Activated T-cell treated with anti-CD3 and anti-CD28 coated beads, Interleukin-2, amount 50 U/mL, for 4 hours (primary cell): ENCODE data around the gene RYR2. TPM values are rescaled to one million over a fixed set of nuclear protein-coding genes. Genes with fewer than 3 reads are reported as not detected.

Experiments used
- ATAC-seq, 2 donors: fragments of 200-7000 bp; cut with Tn5 transposase; one replicate each; pipeline ENCODE4 v1.10.0; 2021
- DNase-seq: peaks from one replicate; pipeline ENCODE4 v3.0.0-alpha.2; 2020
- H3K27me3 Mint-ChIP-seq: one replicate; pipeline ENCODE4 v1.8.0; 2021; ENCODE audit warnings: low read depth, mixed read lengths
- H3K36me3 Mint-ChIP-seq: one replicate; pipeline ENCODE4 v1.8.0; 2022; ENCODE audit warnings: mixed read lengths; ENCODE audit not compliant: insufficient read depth
- H3K4me1 Mint-ChIP-seq: one replicate; pipeline ENCODE4 v1.8.0; 2021; ENCODE audit warnings: low read depth, mixed read lengths
- H3K4me3 Mint-ChIP-seq: one replicate; pipeline ENCODE4 v1.8.0; 2021; ENCODE audit warnings: mild to moderate bottlenecking, moderate library complexity, mixed read lengths
- H3K9me3 Mint-ChIP-seq: one replicate; pipeline ENCODE4 v1.8.0; 2021; ENCODE audit warnings: mixed read lengths
- total RNA-seq, 3 donors: library from RNA; stranded (reverse); gene quantifications; one replicate each; pipeline ENCODE4 v1.2.1, GENCODE V29; 2021

RYR2 gene
- total RNA-seq, 3 donors from 2014 or later = 0.05 to 0.08 (median 0.05) TPM

GRCh38 chr1:237074371-237075117, 32.6 kb downstream of the RYR2 start:
- no peak for ATAC-seq

GRCh38 chr1:237084341-237085077, 42.5 kb downstream of the RYR2 start:
- DNase-seq = no peak
- H3K4me3 Mint-ChIP-seq = no peak overlapping the region
- ATAC-seq = no peak
- H3K27me3 Mint-ChIP-seq = peaks cover 6% of the 10 kb centered on the region
- H3K4me1 Mint-ChIP-seq = no peaks in the 10 kb centered on the region
- H3K9me3 Mint-ChIP-seq = no peaks in the 10 kb centered on the region
- no peaks in the 10 kb centered on the region for H3K36me3 Mint-ChIP-seq

More at GRCh38 chr1:237074371-237075117, 32.6 kb downstream of the RYR2 start:
- Mint-ChIP-seq H3K4me1 (no peaks in the 10 kb centered on the region), H3K9me3 (no peaks in the 10 kb centered on the region), H3K27me3 (peaks cover 3% of the 10 kb centered on the region), H3K36me3 (no peaks in the 10 kb centered on the region), H3K4me3 (no peak overlapping the region)
- no peak for DNase-seq

DNA sequence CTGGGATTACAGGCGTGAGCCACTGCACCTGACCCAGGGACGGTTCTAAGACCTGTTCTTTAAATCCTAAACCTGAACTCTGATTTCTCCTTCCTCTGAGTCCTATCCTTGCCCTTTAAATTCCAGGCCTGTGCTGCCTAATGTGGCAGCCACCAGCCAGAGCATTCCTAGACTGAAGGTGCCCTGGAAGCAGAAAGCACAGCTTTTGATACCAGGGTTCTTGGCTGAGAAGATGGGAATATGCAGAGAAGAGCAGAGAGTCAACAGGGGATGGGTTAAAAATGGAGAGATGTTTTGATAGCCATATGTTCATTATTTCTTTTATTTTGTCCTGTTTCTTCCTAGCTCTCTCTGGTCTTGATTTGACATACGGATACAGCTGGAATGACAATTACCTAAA, 49.7 kb downstream of the RYR2 start:
- peaks cover 2% of the 10 kb centered on the region for H3K27me3 Mint-ChIP-seq
- ATAC-seq = no peak
- H3K4me1 Mint-ChIP-seq = no peaks in the 10 kb centered on the region
- H3K9me3 Mint-ChIP-seq = no peaks in the 10 kb centered on the region
- H3K4me3 Mint-ChIP-seq = no peak overlapping the region
- no peak for DNase-seq
- H3K36me3 Mint-ChIP-seq = no peaks in the 10 kb centered on the region

DNA sequence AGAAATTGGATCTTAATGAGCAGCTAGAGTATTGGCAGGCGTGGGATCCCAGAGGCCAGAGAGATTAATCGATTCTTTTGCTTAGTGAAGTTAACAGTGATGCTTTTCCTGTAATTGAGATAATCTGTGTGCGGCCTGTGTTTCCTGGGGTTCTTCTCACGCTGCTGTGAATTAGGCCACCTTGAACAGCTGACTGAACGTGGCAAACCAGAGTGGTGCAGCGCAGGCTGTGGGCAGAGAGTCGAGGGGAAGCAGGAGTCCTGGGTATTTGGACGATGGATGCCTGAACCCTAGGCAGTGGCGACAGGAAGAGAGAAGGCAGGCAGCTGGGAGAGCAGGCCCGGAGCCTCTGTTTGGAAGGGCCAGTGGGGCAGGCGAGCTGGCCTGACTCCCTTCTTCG, 51.7 kb downstream of the RYR2 start:
- no peak overlapping the region for H3K4me3 Mint-ChIP-seq
- H3K36me3 Mint-ChIP-seq = no peaks in the 10 kb centered on the region
- no peaks in the 10 kb centered on the region for H3K4me1 Mint-ChIP-seq
- ATAC-seq = no peak
- H3K9me3 Mint-ChIP-seq = no peaks in the 10 kb centered on the region
- DNase-seq = no peak
- H3K27me3 Mint-ChIP-seq = peaks cover 2% of the 10 kb centered on the region

DNA sequence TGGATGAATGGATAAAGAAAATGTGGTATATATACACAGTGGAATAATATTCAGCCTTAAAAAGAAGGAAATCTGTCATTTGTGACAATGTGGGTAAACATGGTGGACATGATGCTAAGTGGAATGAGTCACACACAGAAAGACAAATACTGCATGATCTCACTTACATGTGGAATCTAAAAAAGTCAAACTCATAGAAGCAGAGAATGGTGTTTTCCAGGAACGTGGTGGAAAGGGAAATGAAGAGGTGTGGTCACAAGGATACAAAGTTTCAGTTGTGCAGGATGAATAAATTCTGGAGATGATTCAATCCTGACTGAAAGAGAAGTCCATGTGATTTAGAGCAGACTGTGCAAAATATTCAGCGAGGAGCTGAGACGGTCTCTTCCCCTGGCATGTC, 56.6 kb downstream of the RYR2 start:
- no peak overlapping the region for H3K4me3 Mint-ChIP-seq
- H3K36me3 Mint-ChIP-seq = no peaks in the 10 kb centered on the region
- H3K4me1 Mint-ChIP-seq = no peaks in the 10 kb centered on the region
- ATAC-seq (no peak), DNase-seq (no peak)
- H3K27me3 Mint-ChIP-seq = peaks cover 2% of the 10 kb centered on the region
- no peaks in the 10 kb centered on the region for H3K9me3 Mint-ChIP-seq

DNA sequence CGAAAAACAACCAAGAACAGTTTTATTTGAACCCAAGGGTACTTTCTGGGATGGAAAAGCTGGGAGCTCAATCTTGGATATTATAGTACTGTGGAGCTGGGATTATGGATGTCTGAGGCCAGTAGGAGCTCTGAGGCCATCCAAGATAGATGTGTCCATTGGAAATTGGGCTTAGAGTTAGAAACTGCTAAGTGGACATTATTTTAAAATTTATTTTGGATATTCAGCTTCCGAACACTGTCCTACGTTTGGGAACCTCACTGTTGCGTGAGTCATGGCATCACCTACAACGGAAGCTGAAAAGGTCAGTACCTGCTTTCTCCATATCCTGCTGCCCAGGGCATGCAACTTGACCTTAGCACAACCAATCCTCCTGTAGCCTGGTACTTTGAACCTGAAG, 61.0 kb downstream of the RYR2 start:
- ATAC-seq (no peak), DNase-seq (no peak)
- H3K9me3 Mint-ChIP-seq = no peaks in the 10 kb centered on the region
- no peaks in the 10 kb centered on the region for H3K36me3 Mint-ChIP-seq
- H3K27me3 Mint-ChIP-seq = peaks cover 2% of the 10 kb centered on the region
- no peak overlapping the region for H3K4me3 Mint-ChIP-seq
- no peaks in the 10 kb centered on the region for H3K4me1 Mint-ChIP-seq

GRCh38 chr1:237104096-237104495, 62.1 kb downstream of the RYR2 start:
- ATAC-seq = no peak
- no peak overlapping the region for H3K4me3 Mint-ChIP-seq
- DNase-seq = no peak
- H3K36me3 Mint-ChIP-seq = no peaks in the 10 kb centered on the region
- no peaks in the 10 kb centered on the region for H3K4me1 Mint-ChIP-seq
- no peaks in the 10 kb centered on the region for H3K9me3 Mint-ChIP-seq
- H3K27me3 Mint-ChIP-seq = peaks cover 2% of the 10 kb centered on the region

- no peak for ATAC-seq
- H3K4me3 Mint-ChIP-seq = no peak overlapping the region
- H3K27me3 Mint-ChIP-seq = peaks cover 2% of the 10 kb centered on the region
- H3K36me3 Mint-ChIP-seq = no peaks in the 10 kb centered on the region
- no peaks in the 10 kb centered on the region for H3K4me1 Mint-ChIP-seq
- DNase-seq = no peak
- no peaks in the 10 kb centered on the region for H3K9me3 Mint-ChIP-seq
Observed at GRCh38 chr1:237105826-237106225, 63.8 kb downstream of the RYR2 start.

- Mint-ChIP-seq H3K27me3 (no peaks in the 10 kb centered on the region), H3K4me3 (no peak overlapping the region), H3K9me3 (no peaks in the 10 kb centered on the region), H3K36me3 (no peaks in the 10 kb centered on the region), H3K4me1 (no peaks in the 10 kb centered on the region)
- DNase-seq (no peak), ATAC-seq (no peak)
Observed at GRCh38 chr1:237108297-237109040, 66.5 kb downstream of the RYR2 start.

- Mint-ChIP-seq H3K4me3 (no peak overlapping the region), H3K36me3 (no peaks in the 10 kb centered on the region), H3K27me3 (peaks cover 2% of the 10 kb centered on the region), H3K4me1 (no peaks in the 10 kb centered on the region), H3K9me3 (no peaks in the 10 kb centered on the region)
- no peak for DNase-seq
- no peak for ATAC-seq
Observed at GRCh38 chr1:237111807-237112206, 69.8 kb downstream of the RYR2 start.

DNA sequence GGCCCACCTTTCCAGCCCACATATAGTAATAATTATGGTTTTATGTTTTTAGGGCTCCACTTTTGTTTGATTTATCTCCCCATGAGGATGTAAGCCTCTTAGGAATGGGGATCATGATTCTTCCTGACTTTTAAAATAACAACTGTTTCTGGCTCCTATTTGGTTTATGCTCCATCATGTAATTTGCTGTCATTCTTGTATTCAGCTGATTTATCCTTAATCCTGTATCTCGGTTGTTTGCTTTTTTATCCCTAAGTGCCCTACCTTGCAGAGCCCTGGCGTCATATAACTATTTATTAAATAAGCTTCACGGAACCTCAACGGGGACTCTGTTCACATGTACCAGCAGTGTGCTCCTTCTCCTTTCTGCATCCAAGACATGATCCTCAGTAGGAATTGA, 70.7 kb downstream of the RYR2 start:
- DNase-seq (no peak), ATAC-seq (no peak)
- H3K27me3 Mint-ChIP-seq = peaks cover 2% of the 10 kb centered on the region

DNA sequence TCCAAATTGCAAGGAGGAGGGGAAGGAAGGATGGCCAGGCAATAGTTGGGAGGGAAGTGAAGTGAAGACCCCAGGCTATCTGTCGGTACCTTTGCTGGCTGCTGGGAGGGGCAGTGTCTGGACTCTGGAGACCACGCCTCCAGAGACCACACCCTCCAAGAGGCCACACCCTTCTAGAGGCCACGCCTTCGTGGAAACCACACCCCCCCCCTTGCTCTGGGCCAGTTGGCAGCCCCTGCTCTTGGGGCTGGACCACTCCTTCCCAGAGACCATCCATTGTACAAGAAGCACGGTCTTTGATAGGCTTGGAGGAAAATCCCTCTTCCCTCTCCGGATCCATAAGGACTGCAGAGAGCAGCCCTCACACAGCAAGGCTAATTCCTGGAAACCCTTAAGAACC, 73.1 kb downstream of the RYR2 start:
- Mint-ChIP-seq H3K9me3 (no peaks in the 10 kb centered on the region), H3K36me3 (no peaks in the 10 kb centered on the region), H3K4me3 (no peak overlapping the region), H3K27me3 (peaks cover 2% of the 10 kb centered on the region), H3K4me1 (no peaks in the 10 kb centered on the region)
- DNase-seq (no peak), ATAC-seq (no peak)

More for the DNA sequence above, 70.7 kb downstream of the RYR2 start:
- Mint-ChIP-seq H3K4me3 (no peak overlapping the region), H3K36me3 (no peaks in the 10 kb centered on the region), H3K4me1 (no peaks in the 10 kb centered on the region), H3K9me3 (no peaks in the 10 kb centered on the region)

GRCh38 chr1:237119091-237119490, 77.1 kb downstream of the RYR2 start:
- Mint-ChIP-seq H3K9me3 (no peaks in the 10 kb centered on the region), H3K4me1 (no peaks in the 10 kb centered on the region), H3K4me3 (no peak overlapping the region), H3K27me3 (peaks cover 2% of the 10 kb centered on the region), H3K36me3 (no peaks in the 10 kb centered on the region)
- DNase-seq = no peak
- ATAC-seq = no peak

GRCh38 chr1:237120683-237121082, 78.7 kb downstream of the RYR2 start:
- H3K4me3 Mint-ChIP-seq = no peak overlapping the region
- H3K4me1 Mint-ChIP-seq = no peaks in the 10 kb centered on the region
- no peaks in the 10 kb centered on the region for H3K36me3 Mint-ChIP-seq
- DNase-seq (no peak), ATAC-seq (no peak)
- H3K27me3 Mint-ChIP-seq = no peaks in the 10 kb centered on the region
- H3K9me3 Mint-ChIP-seq = no peaks in the 10 kb centered on the region
